ENCODE data around the gene SFRP2.

The SFRP2 gene

GRCh38 chr4:153766758-153767157 is 22.1 kb downstream of the SFRP2 start:
- no peak for DNase-seq (ENCODE audit: low read depth in 2 of 2)

GRCh38 chr4:153765894-153766293 is 23.0 kb downstream of the SFRP2 start:
- no peak for DNase-seq (ENCODE audit: low read depth in 2 of 2)

GRCh38 chr4:153764601-153765368 is 24.1 kb downstream of the SFRP2 start:
- DNase-seq (ENCODE audit: low read depth in 2 of 2), result no peak

GRCh38 chr4:153763404-153763803 is 25.5 kb downstream of the SFRP2 start:
- no peak for DNase-seq (ENCODE audit: low read depth in 2 of 2)

GRCh38 chr4:153759407-153760316 is 29.2 kb downstream of the SFRP2 start, which contains the start of gene RNF175:
TSS of gene RNF175 (minus strand) at chr4:153760024. CDS start at chr4:153759862, 162 bp downstream.
- peak; percentile 8 to 25 for DNase-seq (ENCODE audit: low read depth in 2 of 2)

- no peak for DNase-seq (ENCODE audit: low read depth in 2 of 2)
These were observed 30.0 kb downstream of the SFRP2 start for GRCh38 chr4:153758688-153759406.

GRCh38 chr4:153758136-153758535 is 30.7 kb downstream of the SFRP2 start:
- DNase-seq (ENCODE audit: low read depth in 2 of 2), result no peak

GRCh38 chr4:153757407-153757806 is 31.5 kb downstream of the SFRP2 start:
- DNase-seq (ENCODE audit: low read depth in 2 of 2), result no peak

- no peak for DNase-seq (ENCODE audit: low read depth in 2 of 2)
These were observed 33.7 kb downstream of the SFRP2 start for GRCh38 chr4:153755186-153755585.

GRCh38 chr4:153750197-153750817 is 38.6 kb downstream of the SFRP2 start:
- peak in 1 of 2 donors; percentile 53 for DNase-seq (ENCODE audit: low read depth in 2 of 2)

GRCh38 chr4:153748378-153748777 is 40.5 kb downstream of the SFRP2 start:
- no peak for DNase-seq (ENCODE audit: low read depth in 2 of 2)

GRCh38 chr4:153747406-153747955 is 41.4 kb downstream of the SFRP2 start:
- DNase-seq (ENCODE audit: low read depth in 2 of 2), result no peak

- no peak for DNase-seq (ENCODE audit: low read depth in 2 of 2)
These were observed 43.2 kb downstream of the SFRP2 start for GRCh38 chr4:153745651-153746050.

- DNase-seq (ENCODE audit: low read depth in 2 of 2), result no peak
These were observed 47.3 kb downstream of the SFRP2 start for GRCh38 chr4:153741541-153741940.

- DNase-seq (ENCODE audit: low read depth in 2 of 2), result no peak
These were observed 52.9 kb downstream of the SFRP2 start for GRCh38 chr4:153735906-153736461.

- no peak for DNase-seq (ENCODE audit: low read depth in 2 of 2)
These were observed 55.0 kb downstream of the SFRP2 start for GRCh38 chr4:153733751-153734448.

- DNase-seq (ENCODE audit: low read depth in 2 of 2), result no peak
These were observed 57.6 kb downstream of the SFRP2 start for GRCh38 chr4:153731239-153731638.
